Measurements from ENCODE around the gene IL25.

The IL25 gene

DNA sequence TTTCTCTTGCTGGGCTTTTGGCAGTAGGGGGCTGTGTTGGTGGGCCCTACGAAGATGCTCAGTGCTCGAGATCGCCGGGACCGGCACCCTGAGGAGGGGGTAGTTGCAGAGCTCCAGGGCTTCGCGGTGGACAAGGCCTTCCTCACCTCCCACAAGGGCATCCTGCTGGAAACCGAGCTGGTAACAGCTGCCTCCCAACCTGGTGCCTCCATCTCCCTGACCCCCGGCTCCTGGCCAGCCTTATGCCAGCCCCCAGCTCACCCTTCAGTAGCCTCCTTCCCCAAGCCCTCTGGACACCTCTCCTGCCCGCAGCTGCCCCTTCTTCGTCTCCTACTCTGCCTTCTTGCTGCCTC, 4.6 kb downstream of the IL25 start:
- H3K27me3 ChIP-seq: peaks cover 0 to 7% (median 0%) of the 10 kb centered on the region in 11 experiments; a peak in 2 of 22 replicates
- peaks cover 0 to 6% (median 0%) of the 10 kb centered on the region in 11 experiments; a peak in 3 of 22 replicates for H4K20me1 ChIP-seq
- H3K36me3 ChIP-seq: no peaks in the 10 kb centered on the region
- peaks cover 15 to 60% (median 40%) of the 10 kb centered on the region in 10 experiments; a peak in 19 of 20 replicates for H3K4me1 ChIP-seq
- H3K9ac ChIP-seq: peak overlapping the region in 8 of 11 experiments; percentile 7 to 49 (median 32); a peak in 12 of 22 replicates
- peak overlapping the region in 2 of 10 experiments; percentile 9 to 12; a peak in 1 of 20 replicates for H3K4me3 ChIP-seq
- H3K9me3 ChIP-seq (replicated peaks in 1 of 11): no peaks in the 10 kb centered on the region
- peak overlapping the region; percentile 46 to 96 (median 77) for H3K4me2 ChIP-seq
- no peak for TF ChIP-seq Cebpa-rat (IDR thresholded peaks at IDR 0.05)
- H3K27ac ChIP-seq: peak overlapping the region in 6 of 11 experiments; percentile 14 to 54 (median 36); a peak in 7 of 22 replicates

DNA sequence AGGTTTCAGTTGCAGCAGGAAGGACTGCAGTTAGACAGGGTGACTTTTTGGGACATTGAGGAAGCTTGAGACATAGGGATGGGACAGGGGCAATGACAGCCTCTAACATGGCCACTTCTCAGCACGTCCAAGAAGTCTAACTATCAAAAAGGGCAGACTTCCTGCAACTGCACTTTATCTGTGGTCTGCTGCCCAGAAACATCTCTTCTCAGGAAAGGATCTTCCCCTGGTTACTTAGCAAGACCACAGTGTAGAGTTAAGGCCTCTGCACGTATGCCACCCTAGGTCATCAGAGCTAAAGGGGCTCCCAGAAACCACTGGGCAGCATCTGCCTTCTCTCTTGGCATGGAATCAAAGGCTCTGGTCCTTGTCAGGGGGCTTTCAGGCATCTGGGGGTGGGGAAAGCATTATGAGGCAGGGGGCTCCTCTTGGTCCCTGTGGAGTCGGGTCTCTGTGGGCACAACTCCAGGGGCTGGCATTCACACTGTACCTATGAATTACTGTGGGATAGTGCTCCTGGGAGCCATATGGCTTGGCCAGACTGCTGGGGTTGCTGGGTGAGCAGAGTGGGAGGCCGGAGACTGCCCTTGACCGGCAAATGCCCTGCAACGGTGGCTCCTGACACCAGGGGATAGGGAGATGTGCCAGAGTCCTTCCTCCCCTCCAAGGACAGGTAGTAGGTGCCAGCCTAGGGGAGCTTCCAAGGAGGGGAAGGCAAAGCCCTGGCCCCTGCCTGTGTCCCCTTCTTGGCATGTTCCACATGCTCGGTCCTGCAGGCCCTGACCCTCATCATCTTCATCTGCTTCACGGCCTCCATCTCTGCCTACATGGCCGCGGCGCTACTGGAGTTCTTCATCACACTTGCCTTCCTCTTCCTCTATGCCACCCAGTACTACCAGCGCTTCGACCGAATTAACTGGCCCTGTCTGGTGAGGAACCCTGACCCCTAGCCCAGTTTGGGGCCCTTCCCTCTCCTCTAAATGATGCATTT, 5.3 kb downstream of the IL25 start:
- H3K4me3 ChIP-seq: no peak overlapping the region
- peaks cover 0 to 6% (median 0%) of the 10 kb centered on the region in 11 experiments; a peak in 3 of 22 replicates for H4K20me1 ChIP-seq
- H3K27ac ChIP-seq: peak overlapping the region in 5 of 11 experiments; percentile 14 to 54 (median 31); a peak in 4 of 22 replicates
- no peak for TF ChIP-seq Cebpa-rat (IDR thresholded peaks at IDR 0.05)
- peak overlapping the region in 4 of 11 experiments; percentile 8 to 49 (median 36); a peak in 5 of 22 replicates for H3K9ac ChIP-seq
- H3K27me3 ChIP-seq: peaks cover 0 to 7% (median 0%) of the 10 kb centered on the region in 11 experiments; a peak in 5 of 22 replicates
- H3K4me1 ChIP-seq: peaks cover 15 to 67% (median 47%) of the 10 kb centered on the region in 10 experiments; a peak in 19 of 20 replicates
- no peaks in the 10 kb centered on the region for H3K36me3 ChIP-seq
- peak overlapping the region; percentile 46 to 96 (median 77); a peak in 21 of 22 replicates for H3K4me2 ChIP-seq
- H3K9me3 ChIP-seq (replicated peaks in 1 of 11): no peaks in the 10 kb centered on the region

DNA sequence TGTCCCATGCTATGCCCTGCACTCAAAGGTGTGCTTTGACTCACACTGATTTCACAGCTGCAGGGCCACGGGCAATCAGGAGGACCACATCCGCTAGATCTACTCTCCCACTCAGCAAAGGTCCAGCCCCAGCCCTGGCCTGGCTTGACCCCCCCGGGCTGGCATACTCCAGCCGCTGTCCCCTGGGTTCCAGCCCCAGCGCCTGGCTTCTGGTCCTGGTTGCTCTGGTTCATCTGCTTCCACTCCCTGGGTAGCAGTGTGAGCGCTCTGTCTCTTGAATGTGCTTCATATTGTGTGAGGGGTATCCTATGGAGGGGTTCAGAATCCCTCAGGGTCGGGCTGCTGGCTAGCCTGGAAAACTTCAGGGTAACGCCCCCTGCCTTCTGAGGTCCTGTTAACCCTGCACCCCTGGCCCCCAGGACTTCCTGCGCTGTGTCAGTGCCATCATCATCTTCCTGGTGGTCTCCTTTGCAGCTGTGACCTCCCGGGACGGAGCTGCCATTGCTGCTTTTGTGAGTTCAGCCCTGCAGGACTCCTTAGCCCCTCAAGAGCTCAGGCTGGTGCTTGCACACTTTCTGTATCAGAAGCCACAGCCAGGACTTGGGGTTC, 6.1 kb downstream of the IL25 start:
- Histone ChIP-seq H4K20me1 (peaks cover 0 to 6% (median 0%) of the 10 kb centered on the region in 11 experiments; a peak in 3 of 22 replicates), H3K4me1 (peaks cover 15 to 67% (median 47%) of the 10 kb centered on the region in 10 experiments; a peak in 19 of 20 replicates), H3K27ac (no peak overlapping the region), H3K4me2 (peak overlapping the region in 6 of 11 experiments; percentile 12 to 96 (median 85); a peak in 6 of 22 replicates), H3K9ac (no peak overlapping the region), H3K9me3 (replicated peaks in 1 of 11) (no peaks in the 10 kb centered on the region), H3K4me3 (no peak overlapping the region), H3K27me3 (peaks cover 0 to 9% (median 0%) of the 10 kb centered on the region in 11 experiments; a peak in 5 of 22 replicates), H3K36me3 (no peaks in the 10 kb centered on the region)
- no peak for TF ChIP-seq Cebpa-rat (IDR thresholded peaks at IDR 0.05)

DNA sequence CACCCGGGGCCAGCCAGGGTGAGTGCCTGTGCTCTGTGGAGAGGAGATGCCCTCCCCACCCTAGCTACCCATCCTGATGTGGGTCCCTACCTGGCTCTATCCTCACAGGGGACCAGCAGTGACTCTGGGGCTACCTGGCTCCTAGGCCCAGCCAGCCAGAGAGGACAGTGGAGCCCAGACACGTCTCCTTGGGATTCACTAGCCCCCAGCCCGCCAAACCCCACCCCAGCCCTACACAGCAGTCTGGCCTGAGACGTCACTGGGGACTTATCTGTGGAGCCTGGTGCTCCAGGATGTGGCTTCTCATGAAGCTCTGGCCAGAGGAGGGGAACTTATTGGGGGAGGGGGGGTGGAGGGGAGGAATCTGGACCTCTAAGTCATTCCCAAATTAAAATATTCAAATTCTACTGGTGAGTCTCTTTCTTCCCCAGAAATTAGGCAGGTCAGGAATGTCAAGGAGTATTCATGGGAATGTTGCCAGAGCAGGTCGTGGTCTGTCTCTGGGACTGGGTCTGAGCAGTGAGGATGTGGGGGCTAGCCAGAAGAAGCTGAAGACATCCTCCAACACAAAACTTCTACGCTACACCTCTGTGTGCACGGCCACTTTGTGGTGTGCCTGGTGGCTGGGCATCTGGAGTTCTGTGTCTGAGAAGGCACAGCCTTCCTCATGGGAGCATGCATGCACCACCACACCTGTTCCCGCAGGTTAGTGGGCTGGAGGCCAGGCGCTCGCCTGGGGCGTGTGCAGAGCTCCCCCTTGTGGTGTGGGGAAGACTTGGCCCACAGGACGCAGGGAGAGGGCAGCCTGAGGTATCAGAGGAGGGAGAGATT, 7.0 kb downstream of the IL25 start:
- peaks cover 0 to 12% (median 0%) of the 10 kb centered on the region in 11 experiments; a peak in 5 of 22 replicates for H3K27me3 ChIP-seq
- H3K9ac ChIP-seq: no peak overlapping the region
- H3K4me1 ChIP-seq: peaks cover 15 to 67% (median 47%) of the 10 kb centered on the region in 10 experiments; a peak in 19 of 20 replicates
- no peak overlapping the region for H3K27ac ChIP-seq
- H3K4me3 ChIP-seq: no peak overlapping the region
- H3K9me3 ChIP-seq (replicated peaks in 1 of 11): no peaks in the 10 kb centered on the region
- no peaks in the 10 kb centered on the region for H3K36me3 ChIP-seq
- H3K4me2 ChIP-seq: peak overlapping the region in 4 of 11 experiments; percentile 11 to 96 (median 48); a peak in 5 of 22 replicates
- no peak for TF ChIP-seq Cebpa-rat (IDR thresholded peaks at IDR 0.05)
- H4K20me1 ChIP-seq: peaks cover 0 to 6% (median 0%) of the 10 kb centered on the region in 11 experiments; a peak in 3 of 22 replicates

DNA sequence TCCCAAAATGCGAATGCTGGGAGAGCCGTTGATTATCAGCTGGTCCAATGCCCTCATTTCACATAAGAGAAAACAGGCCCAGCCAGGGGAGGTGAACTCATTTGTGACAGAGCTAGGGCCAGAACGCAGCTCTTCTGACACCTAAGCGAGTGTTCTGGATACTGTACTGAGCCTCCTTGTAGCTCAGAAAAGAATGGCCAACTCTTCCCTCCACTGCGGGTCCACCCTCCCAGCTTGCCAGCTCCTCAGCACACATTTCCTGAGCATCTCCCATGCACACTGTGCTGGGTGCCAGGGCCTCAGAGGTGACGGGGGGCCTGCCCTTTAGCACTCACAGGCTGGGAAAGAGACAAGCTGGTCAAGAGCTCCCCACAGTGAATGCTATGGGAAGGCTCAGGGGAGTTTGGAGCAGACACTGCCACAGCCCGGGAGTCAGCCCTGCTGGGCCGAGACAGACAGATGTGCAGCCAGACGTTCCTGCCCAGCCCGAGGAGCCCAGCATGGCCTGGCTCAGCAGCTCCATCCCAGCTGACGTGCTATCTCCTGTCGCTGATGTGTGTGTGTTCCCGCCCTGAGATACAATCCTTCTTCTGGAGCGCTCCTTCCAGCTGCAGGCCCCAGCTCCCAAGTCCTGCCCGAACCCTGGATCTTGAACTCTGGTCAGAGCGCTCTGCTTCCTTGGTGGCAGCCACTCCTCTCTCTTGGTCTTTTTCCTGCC, 7.7 kb downstream of the IL25 start:
- Histone ChIP-seq H3K4me2 (no peak overlapping the region), H3K4me3 (no peak overlapping the region), H3K9ac (no peak overlapping the region), H3K27ac (no peak overlapping the region), H3K27me3 (peaks cover 0 to 12% (median 0%) of the 10 kb centered on the region in 11 experiments; a peak in 5 of 22 replicates), H3K9me3 (replicated peaks in 1 of 11) (no peaks in the 10 kb centered on the region), H3K4me1 (peaks cover 15 to 67% (median 47%) of the 10 kb centered on the region in 10 experiments; a peak in 19 of 20 replicates), H4K20me1 (peaks cover 0 to 6% (median 0%) of the 10 kb centered on the region in 11 experiments; a peak in 3 of 22 replicates), H3K36me3 (no peaks in the 10 kb centered on the region)
- TF ChIP-seq Cebpa-rat (IDR thresholded peaks at IDR 0.05): no peak

DNA sequence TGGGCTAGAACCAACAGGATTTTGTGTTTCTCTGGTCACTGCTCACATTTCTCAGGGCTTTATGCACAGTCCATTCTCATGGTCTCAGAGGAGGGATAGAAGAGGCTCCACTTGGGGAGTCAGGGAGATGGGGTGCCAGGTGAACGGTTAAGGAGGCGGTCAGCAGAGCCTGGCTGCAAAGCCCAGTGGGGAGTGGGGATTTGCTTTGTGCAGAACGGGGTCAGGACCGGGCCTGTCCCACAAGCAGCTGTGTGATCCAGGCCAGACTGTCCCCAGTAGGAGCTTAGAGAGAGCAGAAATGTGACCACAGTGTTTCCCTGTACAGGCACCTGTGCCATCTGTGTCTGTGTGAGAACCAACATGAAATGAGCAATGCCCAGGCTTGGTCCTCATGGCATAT, 8.4 kb downstream of the IL25 start:
- peak overlapping the region in 6 of 11 experiments; percentile 62 to 77 (median 72); a peak in 7 of 22 replicates for H3K4me2 ChIP-seq
- 0 out of 22 replicates have a peak overlapping the region, but pooled peaks of 1 of the 11 experiments have one; percentile 18 for H3K9ac ChIP-seq
- no peak overlapping the region for H3K27ac ChIP-seq
- H3K9me3 ChIP-seq (replicated peaks in 1 of 11): no peaks in the 10 kb centered on the region
- H4K20me1 ChIP-seq: peaks cover 0 to 6% (median 0%) of the 10 kb centered on the region in 11 experiments; a peak in 3 of 22 replicates
- H3K36me3 ChIP-seq: no peaks in the 10 kb centered on the region
- no peak overlapping the region for H3K4me3 ChIP-seq
- peaks cover 0 to 12% (median 0%) of the 10 kb centered on the region in 11 experiments; a peak in 5 of 22 replicates for H3K27me3 ChIP-seq
- TF ChIP-seq Cebpa-rat (IDR thresholded peaks at IDR 0.05): no peak
- H3K4me1 ChIP-seq: peaks cover 12 to 62% (median 44%) of the 10 kb centered on the region in 10 experiments; a peak in 19 of 20 replicates

DNA sequence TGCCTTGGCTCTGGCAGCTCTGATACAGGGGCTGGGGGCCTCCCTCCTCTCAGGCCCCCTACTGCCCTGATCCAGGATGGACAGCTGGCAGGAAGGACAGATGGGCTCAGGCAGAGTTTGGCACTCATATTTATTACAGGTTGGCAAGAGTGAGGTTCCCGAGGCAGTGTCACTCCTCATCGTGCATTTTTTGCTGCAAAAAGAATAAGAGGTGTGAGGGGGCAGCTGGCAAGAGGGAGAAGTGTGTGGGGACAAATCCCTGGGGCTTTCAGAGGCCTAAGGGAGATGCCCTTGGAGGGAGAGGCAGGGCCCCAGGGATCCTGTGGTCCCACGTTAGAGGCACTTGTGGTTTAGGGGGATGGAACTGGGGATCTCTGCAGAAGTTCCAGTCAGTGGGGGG, 9.3 kb downstream of the IL25 start:
- peaks cover 0 to 6% (median 0%) of the 10 kb centered on the region in 11 experiments; a peak in 3 of 22 replicates for H4K20me1 ChIP-seq
- H3K27me3 ChIP-seq: peaks cover 0 to 12% (median 0%) of the 10 kb centered on the region in 11 experiments; a peak in 5 of 22 replicates
- H3K36me3 ChIP-seq: no peaks in the 10 kb centered on the region
- H3K4me1 ChIP-seq: peaks cover 5 to 53% (median 35%) of the 10 kb centered on the region in 10 experiments; a peak in 19 of 20 replicates
- no peaks in the 10 kb centered on the region for H3K9me3 ChIP-seq (replicated peaks in 1 of 11)
- TF ChIP-seq Cebpa-rat (IDR thresholded peaks at IDR 0.05): no peak
- no peak overlapping the region for H3K4me3 ChIP-seq
- H3K4me2 ChIP-seq: peak overlapping the region in 9 of 11 experiments; percentile 35 to 77 (median 66); a peak in 17 of 22 replicates
- H3K27ac ChIP-seq: no peak overlapping the region
- peak overlapping the region in 1 of 11 experiments; percentile 18; a peak in 1 of 22 replicates for H3K9ac ChIP-seq
